Measurements from ENCODE around the gene CYP19A1. TPM values are rescaled to one million over a fixed set of nuclear protein-coding genes. Genes with fewer than 3 reads are reported as not detected.

Gene CYP19A1
- total and polyA plus RNA-seq, 2 donors: 0.42 to 2.2 TPM

- Histone ChIP-seq H3K9me3 (ENCODE audit: control insufficient read depth in 2 of 2, insufficient read depth in 1 of 2, low read length in 1 of 2) (no peaks in the 10 kb centered on the region), H3K4me1 (ENCODE audit: control insufficient read depth in 2 of 2, insufficient read depth in 2 of 2, low read length in 2 of 2) (no peaks in the 10 kb centered on the region), H3K4me3 (ENCODE audit: low read length in 2 of 2) (no peak overlapping the region), H3K27ac (ENCODE audit: low read depth in 1 of 2, low read length in 1 of 2) (no peak overlapping the region), H3K27me3 (ENCODE audit: control insufficient read depth in 2 of 2, insufficient read depth in 1 of 2, low read length in 1 of 2) (no peaks in the 10 kb centered on the region), H3K36me3 (ENCODE audit: control insufficient read depth in 2 of 2, insufficient read depth in 2 of 2, low read length in 1 of 2) (no peaks in the 10 kb centered on the region)
- no peak for DNase-seq (ENCODE audit: low read depth in 6 of 9, low spot score in 9 of 9)
- WGBS: 97% methylated on average over 4 of the region's 4 CpGs
These were observed 57.6 kb downstream of the CYP19A1 start for GRCh38 chr15:51280838-51281237.

- WGBS: 97% methylated on average over 1 of the region's 1 CpG
- Histone ChIP-seq H3K27ac (ENCODE audit: low read depth in 1 of 2, low read length in 1 of 2) (no peak overlapping the region), H3K9me3 (ENCODE audit: control insufficient read depth in 2 of 2, insufficient read depth in 1 of 2, low read length in 1 of 2) (peaks cover 0 to 1% of the 10 kb centered on the region in 2 donors), H3K4me3 (ENCODE audit: low read length in 2 of 2) (no peak overlapping the region), H3K36me3 (ENCODE audit: control insufficient read depth in 2 of 2, insufficient read depth in 2 of 2, low read length in 1 of 2) (no peaks in the 10 kb centered on the region), H3K27me3 (ENCODE audit: control insufficient read depth in 2 of 2, insufficient read depth in 1 of 2, low read length in 1 of 2) (no peaks in the 10 kb centered on the region), H3K4me1 (ENCODE audit: control insufficient read depth in 2 of 2, insufficient read depth in 2 of 2, low read length in 2 of 2) (no peaks in the 10 kb centered on the region)
- DNase-seq (ENCODE audit: low read depth in 6 of 9, low spot score in 9 of 9): no peak
These were observed 59.0 kb downstream of the CYP19A1 start for GRCh38 chr15:51279391-51279790.

DNA sequence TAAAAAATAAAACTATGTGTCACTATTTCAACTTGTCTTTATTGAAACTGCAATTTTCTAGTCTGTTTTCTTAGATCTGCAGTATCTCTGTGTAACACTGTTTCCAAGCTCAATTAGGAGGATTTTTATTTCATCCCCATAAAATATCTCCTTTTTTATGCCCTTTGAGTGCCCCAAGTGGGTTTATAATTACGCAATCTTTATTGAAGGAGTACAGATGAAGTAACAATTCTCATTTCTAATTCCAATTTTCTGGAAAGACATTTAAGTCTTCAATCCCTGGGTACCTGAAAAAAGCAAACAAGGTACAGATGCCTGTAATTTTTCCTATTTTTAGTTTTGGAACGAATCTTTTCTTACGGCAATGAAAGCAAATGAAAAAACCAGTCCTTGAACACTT is 61.3 kb downstream of the CYP19A1 start:
- WGBS: 95% methylated on average over 3 of the region's 3 CpGs
- H3K4me3 ChIP-seq (ENCODE audit: low read length in 2 of 2): no peak overlapping the region
- no peaks in the 10 kb centered on the region for H3K36me3 ChIP-seq (ENCODE audit: control insufficient read depth in 2 of 2, insufficient read depth in 2 of 2, low read length in 1 of 2)
- H3K27ac ChIP-seq (ENCODE audit: low read depth in 1 of 2, low read length in 1 of 2): no peak overlapping the region
- DNase-seq (ENCODE audit: low read depth in 6 of 9, low spot score in 9 of 9): no peak
- no peaks in the 10 kb centered on the region for H3K27me3 ChIP-seq (ENCODE audit: control insufficient read depth in 2 of 2, insufficient read depth in 1 of 2, low read length in 1 of 2)
- no peaks in the 10 kb centered on the region for H3K4me1 ChIP-seq (ENCODE audit: control insufficient read depth in 2 of 2, insufficient read depth in 2 of 2, low read length in 2 of 2)
- H3K9me3 ChIP-seq (ENCODE audit: control insufficient read depth in 2 of 2, insufficient read depth in 1 of 2, low read length in 1 of 2): peaks cover 0 to 1% of the 10 kb centered on the region in 2 donors

- Histone ChIP-seq H3K4me1 (ENCODE audit: control insufficient read depth in 2 of 2, insufficient read depth in 2 of 2, low read length in 2 of 2) (no peaks in the 10 kb centered on the region), H3K9me3 (ENCODE audit: control insufficient read depth in 2 of 2, insufficient read depth in 1 of 2, low read length in 1 of 2) (peaks cover 0 to 1% of the 10 kb centered on the region in 2 donors), H3K4me3 (ENCODE audit: low read length in 2 of 2) (no peak overlapping the region), H3K27ac (ENCODE audit: low read depth in 1 of 2, low read length in 1 of 2) (no peak overlapping the region), H3K36me3 (ENCODE audit: control insufficient read depth in 2 of 2, insufficient read depth in 2 of 2, low read length in 1 of 2) (no peaks in the 10 kb centered on the region), H3K27me3 (ENCODE audit: control insufficient read depth in 2 of 2, insufficient read depth in 1 of 2, low read length in 1 of 2) (peaks cover 0 to 2% of the 10 kb centered on the region in 2 donors)
- no peak for DNase-seq (ENCODE audit: low read depth in 6 of 9, low spot score in 9 of 9)
- 85% methylated on average over 4 of the region's 4 CpGs for WGBS
These were observed 63.4 kb downstream of the CYP19A1 start for GRCh38 chr15:51274956-51275355.

DNA sequence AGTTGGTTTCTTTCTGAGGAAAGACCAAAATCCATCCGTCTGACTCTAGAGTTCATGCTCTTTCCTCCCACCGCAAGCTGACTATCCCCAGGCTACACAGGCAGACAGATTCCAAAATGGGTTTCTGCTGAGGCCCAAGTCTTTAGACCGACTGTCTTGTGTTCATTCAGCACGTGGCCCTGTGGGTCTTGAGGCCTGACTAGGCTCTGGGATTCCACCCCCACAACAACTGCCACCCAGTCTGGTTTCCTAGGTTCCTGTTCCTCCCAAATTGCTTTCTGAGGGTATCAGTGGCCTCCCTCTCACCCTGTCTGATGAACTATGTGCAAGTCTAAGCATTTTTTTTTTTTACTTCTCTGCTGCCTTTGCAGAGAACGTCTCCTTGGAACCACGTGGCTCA is 67.7 kb downstream of the CYP19A1 start:
- Histone ChIP-seq H3K27me3 (ENCODE audit: control insufficient read depth in 2 of 2, insufficient read depth in 1 of 2, low read length in 1 of 2) (peaks cover 29 to 36% of the 10 kb centered on the region in 2 donors), H3K9me3 (ENCODE audit: control insufficient read depth in 2 of 2, insufficient read depth in 1 of 2, low read length in 1 of 2) (peaks cover 0 to under 1% of the 10 kb centered on the region in 2 donors), H3K4me3 (ENCODE audit: low read length in 2 of 2) (no peak overlapping the region), H3K4me1 (ENCODE audit: control insufficient read depth in 2 of 2, insufficient read depth in 2 of 2, low read length in 2 of 2) (no peaks in the 10 kb centered on the region), H3K36me3 (ENCODE audit: control insufficient read depth in 2 of 2, insufficient read depth in 2 of 2, low read length in 1 of 2) (no peaks in the 10 kb centered on the region), H3K27ac (ENCODE audit: low read depth in 1 of 2, low read length in 1 of 2) (no peak overlapping the region)
- WGBS: 86% methylated on average over 6 of the region's 6 CpGs
- no peak for DNase-seq (ENCODE audit: low read depth in 6 of 9, low spot score in 9 of 9)

GRCh38 chr15:51269496-51269895 is 68.9 kb downstream of the CYP19A1 start:
- H3K4me1 ChIP-seq (ENCODE audit: control insufficient read depth in 2 of 2, insufficient read depth in 2 of 2, low read length in 2 of 2): no peaks in the 10 kb centered on the region
- no peaks in the 10 kb centered on the region for H3K9me3 ChIP-seq (ENCODE audit: control insufficient read depth in 2 of 2, insufficient read depth in 1 of 2, low read length in 1 of 2)
- no peak for DNase-seq (ENCODE audit: low read depth in 6 of 9, low spot score in 9 of 9)
- H3K27ac ChIP-seq (ENCODE audit: low read depth in 1 of 2, low read length in 1 of 2): no peak overlapping the region
- 76% methylated on average over 2 of the region's 2 CpGs for WGBS
- no peak overlapping the region for H3K4me3 ChIP-seq (ENCODE audit: low read length in 2 of 2)
- no peaks in the 10 kb centered on the region for H3K36me3 ChIP-seq (ENCODE audit: control insufficient read depth in 2 of 2, insufficient read depth in 2 of 2, low read length in 1 of 2)
- H3K27me3 ChIP-seq (ENCODE audit: control insufficient read depth in 2 of 2, insufficient read depth in 1 of 2, low read length in 1 of 2): peaks cover 33 to 49% of the 10 kb centered on the region in 2 donors

DNA sequence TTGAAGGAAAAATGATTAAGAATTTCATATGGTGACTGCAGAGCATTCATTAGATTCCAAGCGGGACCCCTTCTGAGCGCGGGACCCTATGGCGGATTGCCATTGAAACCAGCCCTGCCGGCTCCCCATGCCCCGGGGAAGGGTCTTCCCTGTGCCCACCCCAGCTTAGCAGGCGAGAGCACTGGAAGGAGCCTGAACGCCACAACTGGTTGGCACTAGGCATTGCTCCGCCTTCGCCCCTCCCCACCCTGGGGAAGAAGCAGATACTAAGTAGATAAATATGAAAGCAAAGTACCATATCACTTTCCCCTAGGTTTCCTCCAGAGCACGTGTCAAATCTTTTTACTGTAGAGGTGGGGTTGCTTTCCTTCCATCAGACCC is 70.7 kb downstream of the CYP19A1 start:
- DNase-seq (ENCODE audit: low read depth in 6 of 9, low spot score in 9 of 9): no peak
- WGBS: 5% methylated on average over 11 of the region's 11 CpGs

GRCh38 chr15:51267051-51267702 is 71.2 kb downstream of the CYP19A1 start:
- Histone ChIP-seq H3K36me3 (ENCODE audit: control insufficient read depth in 2 of 2, insufficient read depth in 2 of 2, low read length in 1 of 2) (no peaks in the 10 kb centered on the region), H3K27ac (ENCODE audit: low read depth in 1 of 2, low read length in 1 of 2) (no peak overlapping the region), H3K27me3 (ENCODE audit: control insufficient read depth in 2 of 2, insufficient read depth in 1 of 2, low read length in 1 of 2) (peaks cover 33 to 50% of the 10 kb centered on the region in 2 donors), H3K4me3 (ENCODE audit: low read length in 2 of 2) (no peak overlapping the region), H3K9me3 (ENCODE audit: control insufficient read depth in 2 of 2, insufficient read depth in 1 of 2, low read length in 1 of 2) (no peaks in the 10 kb centered on the region), H3K4me1 (ENCODE audit: control insufficient read depth in 2 of 2, insufficient read depth in 2 of 2, low read length in 2 of 2) (no peaks in the 10 kb centered on the region)
- DNase-seq (ENCODE audit: low read depth in 6 of 9, low spot score in 9 of 9): no peak
- 2% methylated on average over 47 of the region's 47 CpGs for WGBS

More for the DNA sequence above, 70.7 kb downstream of the CYP19A1 start:
- no peaks in the 10 kb centered on the region for H3K36me3 ChIP-seq (ENCODE audit: control insufficient read depth in 2 of 2, insufficient read depth in 2 of 2, low read length in 1 of 2)
- H3K4me3 ChIP-seq (ENCODE audit: low read length in 2 of 2): no peak overlapping the region
- no peaks in the 10 kb centered on the region for H3K9me3 ChIP-seq (ENCODE audit: control insufficient read depth in 2 of 2, insufficient read depth in 1 of 2, low read length in 1 of 2)
- H3K27ac ChIP-seq (ENCODE audit: low read depth in 1 of 2, low read length in 1 of 2): no peak overlapping the region
- H3K4me1 ChIP-seq (ENCODE audit: control insufficient read depth in 2 of 2, insufficient read depth in 2 of 2, low read length in 2 of 2): no peaks in the 10 kb centered on the region
- H3K27me3 ChIP-seq (ENCODE audit: control insufficient read depth in 2 of 2, insufficient read depth in 1 of 2, low read length in 1 of 2): peaks cover 33 to 50% of the 10 kb centered on the region in 2 donors

DNA sequence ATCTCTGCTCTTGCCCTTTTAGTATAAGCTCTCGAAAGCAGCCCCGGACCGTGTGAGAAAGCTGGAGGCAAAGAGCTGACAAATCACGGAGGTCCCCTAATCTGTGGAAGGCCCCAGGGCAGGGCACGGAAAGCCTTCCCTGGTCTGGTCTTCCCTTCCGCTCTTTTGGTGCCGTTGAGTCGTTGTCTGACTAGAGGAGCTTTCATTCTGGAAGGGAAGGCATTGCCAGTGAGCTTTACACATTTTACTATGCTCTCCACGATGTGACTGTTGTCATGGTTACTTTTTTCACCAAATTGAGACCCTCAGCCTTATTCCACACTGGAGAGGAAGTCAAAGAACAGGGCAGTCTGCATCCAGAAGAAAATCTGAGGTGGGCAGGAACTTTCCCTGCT is 71.7 kb downstream of the CYP19A1 start:
- no peaks in the 10 kb centered on the region for H3K4me1 ChIP-seq (ENCODE audit: control insufficient read depth in 2 of 2, insufficient read depth in 2 of 2, low read length in 2 of 2)
- no peak overlapping the region for H3K4me3 ChIP-seq (ENCODE audit: low read length in 2 of 2)
- no peaks in the 10 kb centered on the region for H3K36me3 ChIP-seq (ENCODE audit: control insufficient read depth in 2 of 2, insufficient read depth in 2 of 2, low read length in 1 of 2)
- WGBS: 65% methylated on average over 9 of the region's 9 CpGs
- H3K27ac ChIP-seq (ENCODE audit: low read depth in 1 of 2, low read length in 1 of 2): no peak overlapping the region
- no peaks in the 10 kb centered on the region for H3K9me3 ChIP-seq (ENCODE audit: control insufficient read depth in 2 of 2, insufficient read depth in 1 of 2, low read length in 1 of 2)
- H3K27me3 ChIP-seq (ENCODE audit: control insufficient read depth in 2 of 2, insufficient read depth in 1 of 2, low read length in 1 of 2): peaks cover 33 to 50% of the 10 kb centered on the region in 2 donors
- DNase-seq (ENCODE audit: low read depth in 6 of 9, low spot score in 9 of 9): no peak

All from thymus (tissue), 11 donors.